K562 (cell line): Measurements from ENCODE around the gene MAML1. TPM values are rescaled to one million over a fixed set of nuclear protein-coding genes. Genes with fewer than 3 reads are reported as not detected.

Source experiments
- ARID1B ChIP-seq: fragments of 450-650 bp; IDR thresholded peaks from 2 replicates; pipeline ENCODE4 v1.6.1; 2016; ENCODE audit warnings: antibody characterized with exemption, mild to moderate bottlenecking, inconsistent platforms
- CBFA2T2 ChIP-seq: fragments of 450-650 bp; conservative IDR thresholded peaks from 2 replicates; pipeline ENCODE4 v1.6.1; 2017; ENCODE audit warnings: mild to moderate bottlenecking
- CBFA2T3 ChIP-seq: fragments of 450-650 bp; IDR thresholded peaks from 2 replicates; pipeline ENCODE4 v1.6.1; 2017
- EGR1 ChIP-seq: fragments of 450-650 bp; conservative IDR thresholded peaks from 2 replicates; pipeline ENCODE4 v1.6.1; 2017; ENCODE audit warnings: mild to moderate bottlenecking
- FOS ChIP-seq: IDR thresholded peaks from 3 replicates; pipeline ENCODE4 v1.6.1; 2011; ENCODE audit not compliant: insufficient read length; ENCODE audit errors: extremely low read depth
- FOXP1 ChIP-seq: sonication (generic); formaldehyde crosslinking; IDR thresholded peaks from 2 replicates; pipeline ENCODE4 v1.8.0; 2022; ENCODE audit warnings: mild to moderate bottlenecking, missing genetic modification reagents
- KLF16 ChIP-seq: IDR thresholded peaks from 2 replicates; pipeline ENCODE4 v1.6.1; 2016; ENCODE audit warnings: antibody characterized with exemption
- NCOR1 ChIP-seq: fragments of 450-650 bp; IDR thresholded peaks from 2 replicates; pipeline ENCODE4 v1.6.1; 2016; ENCODE audit warnings: mild to moderate bottlenecking, moderate library complexity
- PHB ChIP-seq: fragments of 250-450 bp; sonication (Bioruptor Pico); IDR thresholded peaks from 2 replicates; pipeline ENCODE4 v1.5.0; 2021
- POLR2AphosphoS5 ChIP-seq: IDR thresholded peaks from 2 replicates; pipeline ENCODE4 v1.6.1; 2011; ENCODE audit warnings: mild to moderate bottlenecking, low read depth, low read length, moderate library complexity; ENCODE audit not compliant: control insufficient read depth, insufficient read depth
- POLR2G ChIP-seq: fragments of 200-400 bp; formaldehyde crosslinking; IDR thresholded peaks from 2 replicates; pipeline ENCODE4 v1.6.1; 2017; ENCODE audit warnings: low read depth, mild to moderate bottlenecking, antibody characterized with exemption, low read length, moderate library complexity
- PRPF4 ChIP-seq: fragments of 200-400 bp; formaldehyde crosslinking; IDR thresholded peaks from one replicate; pipeline ENCODE4 v1.6.1; 2017; ENCODE audit warnings: low read length, low read depth, mild to moderate bottlenecking; ENCODE audit not compliant: insufficient read depth, poor library complexity, severe bottlenecking
- RBBP5 ChIP-seq: fragments of 200-600 bp; sonication (generic); IDR thresholded peaks from 2 replicates; pipeline ENCODE4 v1.6.1; 2012; ENCODE audit warnings: borderline replicate concordance, mild to moderate bottlenecking, low read length, control low read depth, inconsistent platforms; ENCODE audit not compliant: insufficient read depth, poor library complexity, severe bottlenecking
- RBFOX2 ChIP-seq: fragments of 200-400 bp; formaldehyde crosslinking; IDR thresholded peaks from 2 replicates; pipeline ENCODE4 v1.6.1; 2017; ENCODE audit warnings: low read depth, mild to moderate bottlenecking, low read length, moderate library complexity
- SUPT5H ChIP-seq: fragments of 450-650 bp; IDR thresholded peaks from 2 replicates; pipeline ENCODE4 v1.6.1; 2016
- TCF3 ChIP-seq: sonication (generic); formaldehyde crosslinking; IDR thresholded peaks from 2 replicates; pipeline ENCODE4 v1.4.0; 2020; ENCODE audit warnings: mild to moderate bottlenecking, missing genetic modification reagents
- TEAD1 ChIP-seq, 2 experiments: fragments of 450-650 bp in 1 of 2; sonication (generic) in 1 of 2; formaldehyde crosslinking; IDR thresholded peaks; 2 replicates each; pipeline versions ENCODE4 v1.4.0 to v1.8.0; 2020 to 2022; ENCODE audit warnings: mild to moderate bottlenecking in 2 of 2, missing genetic modification reagents in 1 of 2
- VEZF1 ChIP-seq: fragments of 200-800 bp; sonication (Bioruptor generic); IDR thresholded peaks from 2 replicates; pipeline ENCODE4 v1.6.1; 2017; ENCODE audit warnings: missing genetic modification characterization, missing compliant biosample characterization
- ZBTB11 ChIP-seq, 3 experiments: fragments of 200-800 bp in 1 of 3; fragments of 250-450 bp in 1 of 3; fragments of 450-650 bp in 1 of 3; sonication (Bioruptor Pico) in 1 of 3; sonication (Bioruptor generic) in 1 of 3; formaldehyde crosslinking in 1 of 3; IDR thresholded peaks; 2 replicates each; pipeline versions ENCODE4 v1.6.1 to v1.8.0; 2016 to 2022; ENCODE audit warnings: mild to moderate bottlenecking in 2 of 3, missing genetic modification characterization in 2 of 3, missing compliant biosample characterization in 1 of 3, moderate library complexity in 1 of 3
- ZNF12 ChIP-seq: sonication (generic); formaldehyde crosslinking; IDR thresholded peaks from 2 replicates; pipeline ENCODE4 v1.4.0; 2020; ENCODE audit warnings: mild to moderate bottlenecking, missing genetic modification reagents
- polyA plus RNA-seq, 8 experiments: library from polyadenylated mRNA; depleted of rRNA in 4 of 8; stranded (reverse) in 5 of 8; unstranded in 3 of 8; fragments of >200 nt; fragmentation: Nextera tagmentation in 2 of 8; fragmentation: Illumina TruSeq in 1 of 8; extraction: Ambion mirVana in 2 of 8; extraction: Trizol in 1 of 8; gene quantifications; 2 replicates each; pipeline versions ENCODE4 v1.2.1 to v1.2.3, GENCODE V29; 2011 to 2014; ENCODE audit warnings: inconsistent platforms in 1 of 8, missing spikeins in 1 of 8
- total RNA-seq, 7 experiments: library from RNA; depleted of rRNA in 6 of 7; stranded (reverse); fragments of >200 nt in 6 of 7; fragmentation: Illumina TruSeq in 2 of 7; extraction: Trizol in 2 of 7; gene quantifications; 2 replicates each; pipeline versions ENCODE4 v1.2.1 to v1.2.3, GENCODE V29; 2011 to 2021; ENCODE audit warnings: low replicate concordance in 1 of 7
- TF ChIP-seq, protein P1 (sequence below): sonication (generic); formaldehyde crosslinking; IDR thresholded peaks from 2 replicates; pipeline ENCODE4 v1.9.0; 2022; ENCODE audit warnings: mild to moderate bottlenecking, missing genetic modification reagents

Gene MAML1
- total and polyA plus RNA-seq, 9 of the 15 experiments (the other 6 are each of a cell fraction or from before 2014, with no cell fraction given), result 0.32 to 18.4 (median 7.0) TPM

GRCh38 chr5:179803651-179804554 is 71.3 kb downstream of the MAML1 start (continued):
- TF ChIP-seq VEZF1 (CRISPR knock-in tag) (peak; percentile 62), RBFOX2 (peak; percentile 41), FOXP1 (CRISPR knock-in tag) (0 out of 2 replicates have a peak, but pooled peaks have one; percentile 25), ARID1B (peak; percentile 33), CBFA2T3 (peak; percentile 59), ZBTB11 (CRISPR knock-in tag; IDR thresholded peaks at IDR 0.05) (peak in 1 of 3 experiments; percentile 56; a peak in 1 of 6 replicates), TCF3 (CRISPR knock-in tag) (peak; percentile 28; the same call in 1 of the 2 replicates), FOS (no peak), RBBP5 (peak; percentile 14), SUPT5H (0 out of 2 replicates have a peak, but pooled peaks have one; percentile 40), PHB (CRISPR knock-in tag) (no peak), ZNF12 (CRISPR knock-in tag) (0 out of 2 replicates have a peak, but pooled peaks have one; percentile 30), TEAD1 (CRISPR knock-in tag; IDR thresholded peaks at IDR 0.05) (no peak), CBFA2T2 (peak; percentile 50), KLF16 (peak; percentile 26; the same call in 1 of the 2 replicates), POLR2AphosphoS5 (peak; percentile 41; the same call in 1 of the 2 replicates), POLR2G (peak; percentile 64), NCOR1 (peak; percentile 33; the same call in 1 of the 2 replicates), PRPF4 (no peak), EGR1 (peak; percentile 92)
- TF ChIP-seq, protein P1, sequence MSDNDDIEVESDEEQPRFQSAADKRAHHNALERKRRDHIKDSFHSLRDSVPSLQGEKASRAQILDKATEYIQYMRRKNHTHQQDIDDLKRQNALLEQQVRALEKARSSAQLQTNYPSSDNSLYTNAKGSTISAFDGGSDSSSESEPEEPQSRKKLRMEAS (CRISPR knock-in tag), result peak; percentile 68
